ENCODE measurements around the gene HRNR. TPM values are rescaled to one million over a fixed set of nuclear protein-coding genes. Genes with fewer than 3 reads are reported as not detected.
A peak's percentile ranks its signal among the peaks of the same experiment; 100 is the strongest.

The HRNR gene
- polyA plus RNA-seq, 1 of the 3 experiments (the other 2 are of a cell fraction): not detected

- no peak overlapping the region for H3K9ac ChIP-seq
- no peaks in the 10 kb centered on the region for H3K9me3 ChIP-seq
- H3K27me3 ChIP-seq (ENCODE audit: insufficient read depth): no peaks in the 10 kb centered on the region
- H3K4me2 ChIP-seq: no peak overlapping the region
- no peaks in the 10 kb centered on the region for H4K20me1 ChIP-seq (ENCODE audit: insufficient read depth)
- ChIA-PET CTCF (interaction anchor here (1.1 to 1.6 kb wide), 2 partner anchors 41 to 192 kb away, joined by 5 read pairs; no protein-coding TSS in a partner anchor), POLR2A (no interaction called here)
- no peak for DNase-seq
- TF ChIP-seq CTCF (IDR thresholded peaks at IDR 0.05): peak; percentile 34
- peak; percentile 10; the same call in 1 of the 2 replicates for TF ChIP-seq RAD21 (IDR thresholded peaks at IDR 0.05; ENCODE audit: low read length)
- no peak for TF ChIP-seq ELF1 (IDR thresholded peaks at IDR 0.05)
- TF ChIP-seq SIN3A (IDR thresholded peaks at IDR 0.05; ENCODE audit: borderline replicate concordance, low read depth, low read length): no peak
- TF ChIP-seq NFIC (IDR thresholded peaks at IDR 0.05; ENCODE audit: borderline replicate concordance): no peak
- no peak for TF ChIP-seq TAF1 (IDR thresholded peaks at IDR 0.05; ENCODE audit: borderline replicate concordance, low read depth, low read length)
- TF ChIP-seq FOSL2 (IDR thresholded peaks at IDR 0.05; ENCODE audit: borderline replicate concordance, low read depth): no peak
- TF ChIP-seq GATA2 (CRISPR knock-in tag; IDR thresholded peaks at IDR 0.05): no peak
- no peak for TF ChIP-seq MXI1 (IDR thresholded peaks at IDR 0.05; ENCODE audit: low read depth, low read length)
- TF ChIP-seq CHD2 (IDR thresholded peaks at IDR 0.05; ENCODE audit: low read length, partially characterized antibody): no peak
- TF ChIP-seq POLR2AphosphoS5 (IDR thresholded peaks at IDR 0.05; ENCODE audit: low read depth, low read length): no peak
- no peak for TF ChIP-seq GABPA (IDR thresholded peaks at IDR 0.05; ENCODE audit: low read depth)
- no peak for TF ChIP-seq JUND (IDR thresholded peaks at IDR 0.05)
- no peaks in the 10 kb centered on the region for H3K9me2 ChIP-seq
- no peaks in the 10 kb centered on the region for H3K79me2 ChIP-seq (ENCODE audit: insufficient read depth)
- no peak overlapping the region for H3K27ac ChIP-seq (ENCODE audit: low read depth in 2 of 2, low read length in 1 of 2)
- no peak overlapping the region for H3K4me3 ChIP-seq (ENCODE audit: low read depth in 2 of 2, low read length in 1 of 2)
- no peaks in the 10 kb centered on the region for H3K4me1 ChIP-seq (ENCODE audit: control insufficient read depth in 1 of 2, insufficient read depth in 2 of 2, low read depth in 1 of 2, low read length in 1 of 2)
- 0% methylated on average over 1 of the region's 1 CpG for WGBS (ENCODE audit: low lambda C conversion rate)
- H3K36me3 ChIP-seq (replicated peaks in 1 of 2; ENCODE audit: control insufficient read depth in 1 of 2, insufficient read depth in 2 of 2, low read length in 1 of 2): no peaks in the 10 kb centered on the region
- H2AFZ ChIP-seq (ENCODE audit: low read depth): no peak overlapping the region
- no peaks in the 10 kb centered on the region for H3F3A ChIP-seq (replicated peaks; ENCODE audit: insufficient read depth)
Observed at GRCh38 chr1:152227310-152227928, 3.4 kb upstream of the HRNR start.

GRCh38 chr1:152225678-152226077, 1.7 kb upstream of the HRNR start:
- no peak overlapping the region for H2AFZ ChIP-seq (ENCODE audit: low read depth)
- no peaks in the 10 kb centered on the region for H3K4me1 ChIP-seq (ENCODE audit: control insufficient read depth in 1 of 2, insufficient read depth in 2 of 2, low read depth in 1 of 2, low read length in 1 of 2)
- H3K9ac ChIP-seq: no peak overlapping the region
- no peak for TF ChIP-seq USF2 (IDR thresholded peaks at IDR 0.05; ENCODE audit: borderline replicate concordance, low read depth, low read length)
- no peak for TF ChIP-seq GATA2 (CRISPR knock-in tag; IDR thresholded peaks at IDR 0.05)
- no peak overlapping the region for H3K4me2 ChIP-seq
- H4K20me1 ChIP-seq (ENCODE audit: insufficient read depth): no peaks in the 10 kb centered on the region
- no peak for DNase-seq
- no peaks in the 10 kb centered on the region for H3K36me3 ChIP-seq (replicated peaks in 1 of 2; ENCODE audit: control insufficient read depth in 1 of 2, insufficient read depth in 2 of 2, low read length in 1 of 2)
- ChIA-PET CTCF (interaction anchor here (1.6 kb wide), 1 partner anchor 40 kb away, joined by 5 read pairs; no protein-coding TSS in a partner anchor), POLR2A (no interaction called here)
- 8% methylated on average over 3 of the region's 3 CpGs for WGBS (ENCODE audit: low lambda C conversion rate)
- no peaks in the 10 kb centered on the region for H3K9me2 ChIP-seq
- no peaks in the 10 kb centered on the region for H3K27me3 ChIP-seq (ENCODE audit: insufficient read depth)
- H3F3A ChIP-seq (replicated peaks; ENCODE audit: insufficient read depth): no peaks in the 10 kb centered on the region
- H3K4me3 ChIP-seq (ENCODE audit: low read depth in 2 of 2, low read length in 1 of 2): no peak overlapping the region
- no peak overlapping the region for H3K27ac ChIP-seq (ENCODE audit: low read depth in 2 of 2, low read length in 1 of 2)
- H3K9me3 ChIP-seq: no peaks in the 10 kb centered on the region
- H3K79me2 ChIP-seq (ENCODE audit: insufficient read depth): no peaks in the 10 kb centered on the region

Data from SK-N-SH (cell line).